ENCODE results near the gene FRK.

The FRK gene

GRCh38 chr6:116036075-116036773 lies 24.5 kb downstream of the FRK start:
- no peak for DNase-seq (ENCODE audit: low read depth in 1 of 2, low spot score in 1 of 2)

- DNase-seq (ENCODE audit: low read depth in 1 of 2, low spot score in 1 of 2) = no peak
Measured at GRCh38 chr6:116035616-116036015, 25.1 kb downstream of the FRK start.

- no peak for DNase-seq (ENCODE audit: low read depth in 1 of 2, low spot score in 1 of 2)
Measured at GRCh38 chr6:116034327-116034726, 26.4 kb downstream of the FRK start.

- DNase-seq (ENCODE audit: low read depth in 1 of 2, low spot score in 1 of 2) = no peak
Measured at GRCh38 chr6:116033687-116034303, 26.9 kb downstream of the FRK start.

- DNase-seq (ENCODE audit: low read depth in 1 of 2, low spot score in 1 of 2) = no peak
Measured at GRCh38 chr6:116030770-116031169, 29.9 kb downstream of the FRK start.

GRCh38 chr6:116029535-116029934 lies 31.2 kb downstream of the FRK start:
- no peak for DNase-seq (ENCODE audit: low read depth in 1 of 2, low spot score in 1 of 2)

- no peak for DNase-seq (ENCODE audit: low read depth in 1 of 2, low spot score in 1 of 2)
Measured at GRCh38 chr6:116028233-116028632, 32.5 kb downstream of the FRK start.

- DNase-seq (ENCODE audit: low read depth in 1 of 2, low spot score in 1 of 2) = no peak
Measured at GRCh38 chr6:116027801-116028200, 32.9 kb downstream of the FRK start.

- DNase-seq (ENCODE audit: low read depth in 1 of 2, low spot score in 1 of 2) = no peak
Measured at GRCh38 chr6:116025405-116025804, 35.3 kb downstream of the FRK start.

GRCh38 chr6:116022841-116023445 lies 37.7 kb downstream of the FRK start:
- no peak for DNase-seq (ENCODE audit: low read depth in 1 of 2, low spot score in 1 of 2)

- no peak for DNase-seq (ENCODE audit: low read depth in 1 of 2, low spot score in 1 of 2)
Measured at GRCh38 chr6:116020738-116021137, 40.0 kb downstream of the FRK start.

GRCh38 chr6:116019428-116019827 lies 41.3 kb downstream of the FRK start:
- no peak for DNase-seq (ENCODE audit: low read depth in 1 of 2, low spot score in 1 of 2)

GRCh38 chr6:116018976-116019375 lies 41.7 kb downstream of the FRK start:
- no peak for DNase-seq (ENCODE audit: low read depth in 1 of 2, low spot score in 1 of 2)

- no peak for DNase-seq (ENCODE audit: low read depth in 1 of 2, low spot score in 1 of 2)
Measured at GRCh38 chr6:116017546-116018295, 43.0 kb downstream of the FRK start.

GRCh38 chr6:116016846-116017545 lies 43.7 kb downstream of the FRK start:
- DNase-seq (ENCODE audit: low read depth in 1 of 2, low spot score in 1 of 2) = no peak

- no peak for DNase-seq (ENCODE audit: low read depth in 1 of 2, low spot score in 1 of 2)
Measured at GRCh38 chr6:116015983-116016382, 44.7 kb downstream of the FRK start.

GRCh38 chr6:116015561-116015960 lies 45.1 kb downstream of the FRK start:
- DNase-seq (ENCODE audit: low read depth in 1 of 2, low spot score in 1 of 2) = no peak

GRCh38 chr6:116012951-116013350 lies 47.7 kb downstream of the FRK start:
- DNase-seq (ENCODE audit: low read depth in 1 of 2, low spot score in 1 of 2) = no peak

GRCh38 chr6:116012471-116012949 lies 48.2 kb downstream of the FRK start:
- no peak for DNase-seq (ENCODE audit: low read depth in 1 of 2, low spot score in 1 of 2)

- peak in 1 of 2 donors; percentile 5 for DNase-seq (ENCODE audit: low read depth in 1 of 2, low spot score in 1 of 2)
Measured at GRCh38 chr6:116011520-116011919, 49.2 kb downstream of the FRK start.

GRCh38 chr6:116010790-116011401 lies 49.8 kb downstream of the FRK start:
- DNase-seq (ENCODE audit: low read depth in 1 of 2, low spot score in 1 of 2) = peak in 1 of 2 donors; percentile 4
